Epithelial cell of proximal tubule (primary cell): Measurements from ENCODE around the gene SLC29A1. TPM values are rescaled to one million over a fixed set of nuclear protein-coding genes. Genes with fewer than 3 reads are reported as not detected.
A peak's percentile ranks its signal among the peaks of the same experiment; 100 is the strongest.

ENCODE experiments used
- DNase-seq: peaks from one replicate; pipeline ENCODE4 v3.0.0-alpha.2; 2011; ENCODE audit warnings: low read depth
- H3K4me3 ChIP-seq: 2 replicates; pipeline ENCODE4 v1.5.1; 2011; ENCODE audit warnings: low read depth, mild to moderate bottlenecking, low read length
- total RNA-seq: library from RNA; depleted of rRNA; stranded (reverse); fragments of >200 nt; gene quantifications from 2 replicates; pipeline ENCODE4 v1.2.3, GENCODE V29; 2015
- TF ChIP-seq, protein P1 (sequence below): conservative IDR thresholded peaks from 2 replicates; pipeline ENCODE4 v1.5.1; 2012; ENCODE audit warnings: low read depth, mild to moderate bottlenecking, low read length

SLC29A1 gene
- total RNA-seq, 1 donor from 2014 or later = 47.6 TPM

DNA sequence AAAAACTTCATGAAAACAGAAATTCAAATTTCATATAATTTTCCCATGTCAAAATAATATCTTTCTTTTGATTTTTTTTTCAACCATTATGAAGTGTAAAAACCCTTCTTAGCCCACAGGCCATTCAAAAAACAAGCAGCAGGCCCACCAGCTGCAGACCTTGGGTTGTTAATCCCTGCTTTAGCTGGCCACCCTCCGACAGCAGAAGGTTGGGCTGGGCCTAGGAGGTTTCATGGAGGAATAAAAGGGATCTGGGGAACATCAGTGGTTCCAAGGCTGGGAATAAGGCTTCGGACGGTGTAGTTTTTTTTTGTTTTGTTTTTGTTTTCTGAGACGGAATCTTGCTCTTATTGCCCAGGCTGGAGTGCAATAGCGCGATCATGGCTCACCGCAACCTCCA, 19.9 kb downstream of the SLC29A1 start:
- H3K4me3 ChIP-seq = no peak overlapping the region
- DNase-seq = no peak
- TF ChIP-seq, protein P1, sequence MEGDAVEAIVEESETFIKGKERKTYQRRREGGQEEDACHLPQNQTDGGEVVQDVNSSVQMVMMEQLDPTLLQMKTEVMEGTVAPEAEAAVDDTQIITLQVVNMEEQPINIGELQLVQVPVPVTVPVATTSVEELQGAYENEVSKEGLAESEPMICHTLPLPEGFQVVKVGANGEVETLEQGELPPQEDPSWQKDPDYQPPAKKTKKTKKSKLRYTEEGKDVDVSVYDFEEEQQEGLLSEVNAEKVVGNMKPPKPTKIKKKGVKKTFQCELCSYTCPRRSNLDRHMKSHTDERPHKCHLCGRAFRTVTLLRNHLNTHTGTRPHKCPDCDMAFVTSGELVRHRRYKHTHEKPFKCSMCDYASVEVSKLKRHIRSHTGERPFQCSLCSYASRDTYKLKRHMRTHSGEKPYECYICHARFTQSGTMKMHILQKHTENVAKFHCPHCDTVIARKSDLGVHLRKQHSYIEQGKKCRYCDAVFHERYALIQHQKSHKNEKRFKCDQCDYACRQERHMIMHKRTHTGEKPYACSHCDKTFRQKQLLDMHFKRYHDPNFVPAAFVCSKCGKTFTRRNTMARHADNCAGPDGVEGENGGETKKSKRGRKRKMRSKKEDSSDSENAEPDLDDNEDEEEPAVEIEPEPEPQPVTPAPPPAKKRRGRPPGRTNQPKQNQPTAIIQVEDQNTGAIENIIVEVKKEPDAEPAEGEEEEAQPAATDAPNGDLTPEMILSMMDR = no peak

DNA sequence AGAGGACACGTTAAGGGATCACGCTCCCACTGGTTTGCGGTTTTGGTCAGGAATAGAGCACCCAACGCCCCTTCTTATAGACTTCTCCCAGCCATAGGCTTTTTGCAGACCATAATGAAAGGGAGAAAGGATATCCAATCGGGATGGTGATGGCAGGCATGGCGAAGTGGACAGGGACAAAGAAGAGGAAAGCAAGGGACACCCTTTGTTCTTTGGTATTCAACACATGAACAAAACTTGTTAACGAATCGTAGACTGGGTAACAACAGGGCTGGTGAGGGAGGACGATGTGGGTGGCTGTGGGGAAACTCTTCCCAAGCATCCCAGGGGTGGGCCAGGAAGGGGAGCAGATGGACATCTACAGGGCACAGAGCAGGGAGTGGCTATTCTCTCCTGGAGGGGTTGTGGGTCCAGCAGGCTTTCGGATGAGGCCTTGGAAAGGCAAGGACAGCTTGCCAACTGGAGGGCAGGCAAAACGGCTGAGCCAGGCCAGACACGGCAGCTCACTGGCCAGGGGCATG, 22.1 kb downstream of the SLC29A1 start:
- H3K4me3 ChIP-seq = peak overlapping the region; percentile 76
- no peak for DNase-seq
- TF ChIP-seq, protein P1 = no peak

DNA sequence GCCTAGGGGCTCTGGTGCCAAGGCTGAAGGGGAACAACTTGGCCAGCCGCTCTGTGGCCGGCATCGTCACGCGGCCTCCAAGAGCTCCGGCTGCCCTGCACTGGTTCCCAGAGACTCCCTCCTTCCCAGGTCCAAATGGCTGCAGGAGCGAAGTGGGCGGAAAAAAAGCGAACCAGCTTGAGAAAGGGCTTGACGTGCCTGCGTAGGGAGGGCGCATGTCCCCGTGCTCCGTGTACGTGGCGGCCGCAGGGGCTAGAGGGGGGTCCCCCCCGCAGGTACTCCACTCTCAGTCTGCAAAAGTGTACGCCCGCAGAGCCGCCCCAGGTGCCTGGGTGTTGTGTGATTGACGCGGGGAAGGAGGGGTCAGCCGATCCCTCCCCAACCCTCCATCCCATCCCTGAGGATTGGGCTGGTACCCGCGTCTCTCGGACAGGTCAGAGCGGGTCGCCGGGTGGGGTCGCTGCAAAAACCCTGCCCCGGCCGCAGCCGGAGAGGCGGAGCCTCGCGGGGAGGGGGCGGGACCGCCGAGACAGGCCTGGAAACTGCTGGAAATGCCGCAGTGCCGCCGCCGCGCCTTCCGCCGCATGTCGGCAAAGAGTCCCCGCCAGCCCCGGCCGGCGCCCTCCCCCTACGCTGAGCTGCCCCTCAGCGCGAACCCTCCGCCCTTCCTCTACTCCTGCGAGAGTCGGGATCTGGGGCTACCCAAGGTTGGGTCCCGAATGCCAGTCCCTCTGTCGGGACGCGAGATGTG, 22.7 kb downstream of the SLC29A1 start:
- H3K4me3 ChIP-seq = peak overlapping the region; percentile 76
- no peak for DNase-seq
- TF ChIP-seq, protein P1 = peak; percentile 18

DNA sequence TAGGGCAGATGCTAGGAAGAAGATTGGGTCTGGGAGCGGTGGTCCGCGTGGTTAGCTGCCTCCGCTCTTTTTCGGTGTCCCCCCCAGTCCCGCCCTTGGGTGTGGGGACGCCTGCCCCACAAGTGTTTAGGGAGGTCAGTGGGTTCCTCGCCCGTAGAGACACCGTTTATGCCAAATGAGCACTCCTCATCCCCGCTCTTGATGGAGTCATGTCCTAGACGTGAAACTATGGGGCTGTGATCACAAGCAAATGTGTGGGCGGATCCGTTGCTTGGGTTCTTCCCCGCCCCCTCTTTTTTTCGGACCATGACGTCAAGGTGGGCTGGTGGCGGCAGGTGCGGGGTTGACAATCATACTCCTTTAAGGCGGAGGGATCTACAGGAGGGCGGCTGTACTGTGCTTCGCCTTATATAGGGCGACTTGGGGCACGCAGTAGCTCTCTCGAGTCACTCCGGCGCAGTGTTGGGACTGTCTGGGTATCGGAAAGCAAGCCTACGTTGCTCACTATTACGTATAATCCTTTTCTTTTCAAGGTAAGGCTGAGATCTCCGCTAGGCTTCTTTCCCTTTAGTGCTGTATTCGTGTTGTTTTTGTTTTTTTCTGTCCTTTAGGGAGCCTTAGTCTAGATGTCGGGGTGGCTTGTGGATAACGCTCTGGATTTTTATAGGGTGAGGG, 23.4 kb downstream of the SLC29A1 start, which contains the start of gene HSP90AB1:
HSP90AB1 (plus strand) TSS at position 439 of the 675 bp plus-strand sequence. CDS start 1,529 bp downstream, outside the sequence.
- peak within 1 kb of the TSS; percentile 76 for H3K4me3 ChIP-seq
- DNase-seq = peak; percentile 93
- TF ChIP-seq, protein P1 = no peak

DNA sequence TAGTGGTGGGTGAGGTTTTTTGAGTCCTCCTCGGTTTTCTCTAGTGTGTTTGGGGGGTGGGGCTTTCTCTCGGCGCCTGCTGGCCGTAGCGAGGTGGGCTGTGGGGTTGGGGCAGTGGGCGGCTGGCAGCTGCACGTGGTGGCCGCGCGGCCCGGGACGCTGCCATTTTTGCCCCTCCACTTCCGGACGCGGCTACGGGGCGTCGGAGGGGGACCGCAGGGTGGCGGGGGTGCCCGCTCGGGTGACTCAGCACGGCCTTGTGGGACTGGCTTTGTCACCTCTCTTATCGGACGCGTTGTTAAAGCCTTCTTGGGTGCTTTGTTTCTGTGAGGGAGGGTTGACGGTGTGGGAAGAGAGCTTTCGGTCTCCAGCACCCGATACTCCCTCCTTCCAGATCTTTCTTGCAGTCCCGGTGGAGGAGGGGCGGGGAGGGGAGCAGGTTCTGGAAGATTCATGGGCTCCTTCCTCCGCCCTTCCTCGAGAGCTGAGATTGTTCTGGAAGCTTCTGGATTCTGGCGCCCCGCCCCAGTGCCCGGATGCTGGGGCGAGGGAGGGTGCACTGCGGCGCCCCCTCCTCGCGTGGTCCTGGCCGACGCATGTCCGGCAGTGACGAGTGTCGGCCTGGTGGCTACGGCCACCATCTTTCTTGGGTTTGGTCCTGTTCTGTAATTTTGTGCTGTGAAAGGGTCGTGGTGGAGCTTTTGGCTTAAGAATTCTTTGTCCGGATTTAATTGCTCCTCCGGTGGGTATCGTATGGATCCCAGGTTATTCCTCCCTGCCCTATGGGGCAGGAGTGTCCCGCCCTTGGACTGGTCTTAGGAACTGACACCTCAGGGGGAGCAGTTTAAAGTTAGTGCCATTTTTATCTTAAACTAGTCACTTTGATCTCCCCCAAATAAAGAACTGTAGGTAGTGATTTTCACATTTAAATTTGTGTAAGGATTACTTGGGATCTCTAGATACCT, 24.2 kb downstream of the SLC29A1 start:
- peak overlapping the region; percentile 76 for H3K4me3 ChIP-seq
- DNase-seq = no peak
- TF ChIP-seq, protein P1 = no peak

DNA sequence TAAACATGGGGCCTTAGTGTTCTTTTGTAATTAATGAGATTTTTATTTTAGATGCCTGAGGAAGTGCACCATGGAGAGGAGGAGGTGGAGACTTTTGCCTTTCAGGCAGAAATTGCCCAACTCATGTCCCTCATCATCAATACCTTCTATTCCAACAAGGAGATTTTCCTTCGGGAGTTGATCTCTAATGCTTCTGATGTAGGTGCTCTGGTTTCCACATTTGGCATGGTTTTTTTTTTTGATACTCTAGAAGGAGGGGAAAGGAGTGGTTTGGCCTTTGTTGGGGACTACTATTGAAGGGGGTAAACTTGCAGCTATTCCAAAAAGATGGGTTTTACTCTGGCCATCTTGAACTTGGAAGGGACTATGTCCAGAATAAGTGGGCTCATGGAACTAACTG, 25.2 kb downstream of the SLC29A1 start:
- no peak for DNase-seq
- TF ChIP-seq, protein P1 = no peak

More for the DNA sequence above, 25.2 kb downstream of the SLC29A1 start:
- peak overlapping the region; percentile 76 for H3K4me3 ChIP-seq
